22Rv1 (cell line): ENCODE results near the gene FCAMR.

Experiments
- ZFX ChIP-seq: fragments of 450-650 bp; IDR thresholded peaks from 2 replicates; pipeline ENCODE4 v1.6.1; 2017; ENCODE audit warnings: antibody characterized with exemption, borderline replicate concordance
- TF ChIP-seq, protein P1 (sequence below): fragments of 450-650 bp; IDR thresholded peaks from 2 replicates; pipeline ENCODE4 v1.5.1; 2017; ENCODE audit warnings: mild to moderate bottlenecking

DNA sequence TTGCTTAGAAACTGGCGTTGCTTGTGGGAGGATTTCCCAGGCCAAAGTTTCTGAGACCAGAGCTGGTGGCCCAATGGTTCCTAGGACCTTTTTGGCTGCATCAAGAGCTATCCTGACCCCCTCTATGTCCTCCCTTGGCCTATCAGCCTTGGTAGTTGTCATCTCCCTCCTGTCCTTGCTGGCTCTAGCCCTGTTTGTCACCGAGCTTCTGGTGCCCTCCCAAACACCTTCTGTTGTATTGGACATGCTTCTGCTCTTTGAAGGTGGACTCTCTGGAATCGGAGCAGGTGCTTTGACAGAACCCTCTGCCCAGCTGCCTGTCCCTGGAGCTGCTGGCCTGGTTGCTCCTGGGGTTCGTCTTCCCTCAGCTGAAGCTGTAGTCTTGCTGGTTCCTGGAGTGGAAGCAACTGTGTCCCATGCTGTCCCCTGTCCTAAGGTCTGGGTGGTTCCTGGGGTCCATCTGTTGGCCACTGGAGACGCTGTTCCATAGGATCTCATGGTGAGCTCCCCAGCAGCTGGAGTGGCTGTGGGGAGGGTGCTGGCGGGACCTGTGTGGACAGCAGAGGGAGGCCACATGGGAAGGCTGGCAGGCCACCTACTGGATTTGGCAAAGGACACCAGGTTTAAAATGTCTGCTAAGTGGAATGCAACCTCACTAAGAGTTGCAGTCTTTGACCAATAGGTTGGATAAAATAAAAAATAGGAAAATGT is 9.4 kb downstream of the FCAMR start:
- TF ChIP-seq, protein P1, sequence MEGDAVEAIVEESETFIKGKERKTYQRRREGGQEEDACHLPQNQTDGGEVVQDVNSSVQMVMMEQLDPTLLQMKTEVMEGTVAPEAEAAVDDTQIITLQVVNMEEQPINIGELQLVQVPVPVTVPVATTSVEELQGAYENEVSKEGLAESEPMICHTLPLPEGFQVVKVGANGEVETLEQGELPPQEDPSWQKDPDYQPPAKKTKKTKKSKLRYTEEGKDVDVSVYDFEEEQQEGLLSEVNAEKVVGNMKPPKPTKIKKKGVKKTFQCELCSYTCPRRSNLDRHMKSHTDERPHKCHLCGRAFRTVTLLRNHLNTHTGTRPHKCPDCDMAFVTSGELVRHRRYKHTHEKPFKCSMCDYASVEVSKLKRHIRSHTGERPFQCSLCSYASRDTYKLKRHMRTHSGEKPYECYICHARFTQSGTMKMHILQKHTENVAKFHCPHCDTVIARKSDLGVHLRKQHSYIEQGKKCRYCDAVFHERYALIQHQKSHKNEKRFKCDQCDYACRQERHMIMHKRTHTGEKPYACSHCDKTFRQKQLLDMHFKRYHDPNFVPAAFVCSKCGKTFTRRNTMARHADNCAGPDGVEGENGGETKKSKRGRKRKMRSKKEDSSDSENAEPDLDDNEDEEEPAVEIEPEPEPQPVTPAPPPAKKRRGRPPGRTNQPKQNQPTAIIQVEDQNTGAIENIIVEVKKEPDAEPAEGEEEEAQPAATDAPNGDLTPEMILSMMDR: no peak; the same call in 1 of the 2 replicates
- TF ChIP-seq ZFX: no peak
